ENCODE data around the gene ASTN2.

The ASTN2 gene

DNA sequence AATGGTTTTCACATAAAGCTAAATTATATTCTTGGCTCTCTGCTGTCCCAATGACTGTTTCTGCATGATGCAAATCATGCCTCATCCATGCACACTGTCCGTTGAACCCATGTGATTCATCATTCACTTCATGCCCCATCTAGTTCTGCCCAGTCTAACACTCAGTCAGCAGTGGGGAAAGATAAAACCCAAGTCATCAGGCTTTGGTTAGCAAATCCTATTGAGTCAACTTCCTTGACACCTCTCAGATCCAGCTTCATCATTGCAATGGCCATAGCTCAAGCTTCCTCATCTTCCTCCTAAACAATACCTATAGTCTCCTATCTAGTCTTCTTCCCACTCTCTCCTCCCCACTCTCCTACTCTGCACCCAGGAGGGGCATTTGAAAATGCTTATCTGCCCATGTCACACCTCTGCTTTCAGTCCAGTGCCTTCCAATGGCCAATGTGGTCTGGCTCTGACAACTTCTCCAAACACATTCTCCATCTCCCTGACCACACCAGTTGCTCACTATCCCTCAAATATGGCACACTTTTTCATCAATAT is 993.8 kb downstream of the ASTN2 start:
- H3K27me3 ChIP-seq (ENCODE audit: low read depth, low read length): no peaks in the 10 kb centered on the region
- no peak overlapping the region for H3K4me3 ChIP-seq (ENCODE audit: low read depth in 1 of 2, low read length in 2 of 2)
- no peak overlapping the region for H3K27ac ChIP-seq (ENCODE audit: low read length)
- no peaks in the 10 kb centered on the region for H3K4me1 ChIP-seq (ENCODE audit: control insufficient read depth in 1 of 2, insufficient read depth in 2 of 2, low read length in 2 of 2)
- H3K9me3 ChIP-seq (ENCODE audit: control insufficient read depth in 1 of 2, low read length in 2 of 2): no peaks in the 10 kb centered on the region
- peaks cover 0 to 11% of the 10 kb centered on the region in 2 donors for H3K36me3 ChIP-seq (ENCODE audit: control insufficient read depth in 1 of 2, insufficient read depth in 2 of 2, low read length in 2 of 2)

DNA sequence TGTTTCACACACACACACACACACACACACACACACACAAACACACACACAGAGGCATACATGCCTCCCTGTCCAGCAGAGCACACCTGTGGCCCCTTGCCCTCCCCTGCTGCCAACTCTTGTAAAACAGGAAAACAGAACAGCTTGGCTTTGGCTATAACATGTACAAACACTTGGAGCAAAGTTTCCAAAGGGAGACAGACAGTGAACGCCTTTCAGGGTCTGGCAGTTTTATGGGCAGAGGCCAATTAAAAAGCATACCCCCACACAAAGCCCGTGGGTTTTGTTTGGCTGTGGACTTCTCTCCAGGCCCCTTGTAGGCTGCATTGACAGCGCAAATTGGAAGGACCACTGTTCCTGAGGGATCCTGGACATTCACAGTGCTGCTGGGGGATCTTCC is 995.7 kb downstream of the ASTN2 start:
- H3K27me3 ChIP-seq (ENCODE audit: low read depth, low read length): no peaks in the 10 kb centered on the region

DNA sequence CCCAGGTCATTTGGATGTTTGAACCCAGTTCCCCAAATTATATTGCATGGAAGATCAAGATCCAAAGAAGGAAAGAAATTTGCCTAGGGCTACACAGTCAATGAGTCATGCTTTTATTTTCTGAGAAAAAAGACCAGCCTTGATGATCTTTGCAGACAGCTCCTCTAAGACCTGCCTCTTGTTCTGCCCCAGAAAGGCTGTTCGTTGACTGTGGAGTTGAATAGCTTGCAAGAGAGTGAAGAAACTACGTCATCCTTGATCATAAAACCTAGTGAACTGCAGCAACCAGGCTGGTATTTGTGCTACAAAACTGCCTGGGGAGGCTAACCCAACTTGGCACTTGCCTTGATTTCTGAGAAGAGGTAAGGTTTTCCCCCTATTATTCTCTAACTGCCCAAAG is 997.4 kb downstream of the ASTN2 start:
- H3K4me1 ChIP-seq (ENCODE audit: control insufficient read depth in 1 of 2, insufficient read depth in 2 of 2, low read length in 2 of 2): no peaks in the 10 kb centered on the region
- no peak overlapping the region for H3K4me3 ChIP-seq (ENCODE audit: low read depth in 1 of 2, low read length in 2 of 2)
- no peaks in the 10 kb centered on the region for H3K9me3 ChIP-seq (ENCODE audit: control insufficient read depth in 1 of 2, low read length in 2 of 2)
- no peak overlapping the region for H3K27ac ChIP-seq (ENCODE audit: low read length)
- no peaks in the 10 kb centered on the region for H3K27me3 ChIP-seq (ENCODE audit: low read depth, low read length)
- no peaks in the 10 kb centered on the region for H3K36me3 ChIP-seq (ENCODE audit: control insufficient read depth in 1 of 2, insufficient read depth in 2 of 2, low read length in 2 of 2)

More for the DNA sequence above, 995.7 kb downstream of the ASTN2 start:
- H3K36me3 ChIP-seq (ENCODE audit: control insufficient read depth in 1 of 2, insufficient read depth in 2 of 2, low read length in 2 of 2): no peaks in the 10 kb centered on the region
- no peak overlapping the region for H3K27ac ChIP-seq (ENCODE audit: low read length)
- H3K4me3 ChIP-seq (ENCODE audit: low read depth in 1 of 2, low read length in 2 of 2): no peak overlapping the region
- H3K4me1 ChIP-seq (ENCODE audit: control insufficient read depth in 1 of 2, insufficient read depth in 2 of 2, low read length in 2 of 2): no peaks in the 10 kb centered on the region
- H3K9me3 ChIP-seq (ENCODE audit: control insufficient read depth in 1 of 2, low read length in 2 of 2): no peaks in the 10 kb centered on the region

DNA sequence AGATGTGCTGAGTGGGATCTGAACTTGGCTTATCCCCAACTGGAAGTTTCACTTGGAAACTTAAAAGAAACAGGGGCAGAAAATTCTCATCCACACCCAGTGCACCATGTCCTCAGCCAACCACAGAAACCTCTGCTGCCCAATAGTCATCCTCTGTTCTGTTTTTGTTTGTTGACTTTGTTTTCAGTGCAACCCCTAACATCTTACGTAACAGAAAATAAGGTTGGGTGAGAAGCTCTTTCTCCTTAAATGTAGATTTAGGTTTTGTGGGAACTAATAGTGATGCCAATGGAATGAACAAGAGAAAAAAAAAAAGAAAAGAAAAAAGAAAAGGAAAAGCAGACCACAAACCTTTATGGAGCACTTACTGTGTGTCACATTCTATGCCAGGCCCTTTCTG is 998.4 kb downstream of the ASTN2 start:
- no peak overlapping the region for H3K27ac ChIP-seq (ENCODE audit: low read length)

DNA sequence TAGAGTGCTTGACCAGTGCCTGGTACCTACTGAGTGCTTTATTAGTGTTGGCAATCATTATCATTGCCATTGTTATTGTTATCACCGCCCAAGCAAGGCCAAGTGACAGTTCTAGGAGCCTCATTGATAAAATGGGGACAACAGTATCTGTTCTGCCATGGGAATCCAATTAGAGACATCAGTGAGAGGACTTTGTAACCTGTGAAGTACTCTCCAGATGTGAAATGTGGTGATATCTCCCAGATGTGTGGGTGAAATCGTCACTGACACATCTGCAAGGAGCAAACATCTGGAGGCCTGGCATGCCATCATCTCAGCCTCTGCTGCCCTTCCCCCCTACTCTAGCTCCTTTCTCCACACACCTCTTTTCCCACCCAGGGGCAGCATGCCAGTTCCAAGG is 1000.5 kb downstream of the ASTN2 start:
- Histone ChIP-seq H3K36me3 (ENCODE audit: control insufficient read depth in 1 of 2, insufficient read depth in 2 of 2, low read length in 2 of 2) (no peaks in the 10 kb centered on the region), H3K27ac (ENCODE audit: low read length) (no peak overlapping the region), H3K9me3 (ENCODE audit: control insufficient read depth in 1 of 2, low read length in 2 of 2) (no peaks in the 10 kb centered on the region), H3K4me3 (ENCODE audit: low read depth in 1 of 2, low read length in 2 of 2) (no peak overlapping the region), H3K27me3 (ENCODE audit: low read depth, low read length) (no peaks in the 10 kb centered on the region), H3K4me1 (ENCODE audit: control insufficient read depth in 1 of 2, insufficient read depth in 2 of 2, low read length in 2 of 2) (no peaks in the 10 kb centered on the region)

More for the DNA sequence above, 998.4 kb downstream of the ASTN2 start:
- no peaks in the 10 kb centered on the region for H3K9me3 ChIP-seq (ENCODE audit: control insufficient read depth in 1 of 2, low read length in 2 of 2)
- H3K4me3 ChIP-seq (ENCODE audit: low read depth in 1 of 2, low read length in 2 of 2): no peak overlapping the region
- no peaks in the 10 kb centered on the region for H3K4me1 ChIP-seq (ENCODE audit: control insufficient read depth in 1 of 2, insufficient read depth in 2 of 2, low read length in 2 of 2)
- no peaks in the 10 kb centered on the region for H3K36me3 ChIP-seq (ENCODE audit: control insufficient read depth in 1 of 2, insufficient read depth in 2 of 2, low read length in 2 of 2)
- no peaks in the 10 kb centered on the region for H3K27me3 ChIP-seq (ENCODE audit: low read depth, low read length)

DNA sequence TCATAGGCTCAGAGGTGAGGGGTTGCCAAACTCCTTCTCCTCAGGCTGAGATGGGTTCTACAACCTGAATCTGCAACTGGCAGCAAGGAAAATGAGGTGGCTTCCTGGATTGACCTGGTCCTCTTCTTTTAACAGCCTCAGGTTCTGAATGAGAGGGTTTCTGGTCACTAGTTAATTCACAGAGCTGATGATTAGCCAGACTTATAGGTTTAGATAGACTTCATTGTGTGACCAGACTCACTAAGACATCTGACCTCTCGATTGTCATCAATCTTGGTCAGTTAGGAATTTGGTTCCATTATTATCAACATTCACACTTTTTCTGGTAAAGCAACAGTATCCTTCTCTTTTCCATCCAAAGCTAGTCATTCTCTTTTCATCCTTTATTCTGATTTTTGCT is 1003.4 kb downstream of the ASTN2 start:
- no peak overlapping the region for H3K4me3 ChIP-seq (ENCODE audit: low read depth in 1 of 2, low read length in 2 of 2)
- no peaks in the 10 kb centered on the region for H3K36me3 ChIP-seq (ENCODE audit: control insufficient read depth in 1 of 2, insufficient read depth in 2 of 2, low read length in 2 of 2)
- H3K9me3 ChIP-seq (ENCODE audit: control insufficient read depth in 1 of 2, low read length in 2 of 2): no peaks in the 10 kb centered on the region
- H3K27ac ChIP-seq (ENCODE audit: low read length): no peak overlapping the region
- H3K4me1 ChIP-seq (ENCODE audit: control insufficient read depth in 1 of 2, insufficient read depth in 2 of 2, low read length in 2 of 2): no peaks in the 10 kb centered on the region
- no peaks in the 10 kb centered on the region for H3K27me3 ChIP-seq (ENCODE audit: low read depth, low read length)

DNA sequence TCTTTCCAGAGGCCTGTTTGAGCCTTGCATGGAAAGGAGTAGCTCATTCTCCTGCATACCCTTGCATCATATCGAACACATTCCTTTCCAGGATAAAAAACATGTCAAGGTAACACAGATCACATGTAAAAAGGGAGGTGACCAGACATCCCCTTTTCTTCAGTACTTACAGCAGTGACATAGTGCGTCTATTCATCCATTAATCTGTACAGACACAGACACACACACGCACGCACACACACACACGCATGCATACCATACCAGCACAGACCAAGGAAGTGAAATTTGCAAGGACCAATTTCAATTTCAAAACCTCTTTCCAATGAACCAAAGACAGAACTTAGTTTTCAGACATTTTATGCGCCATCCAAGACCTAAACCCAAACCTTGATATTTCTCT is 1005.2 kb downstream of the ASTN2 start:
- H3K4me3 ChIP-seq (ENCODE audit: low read depth in 1 of 2, low read length in 2 of 2): no peak overlapping the region
- no peaks in the 10 kb centered on the region for H3K4me1 ChIP-seq (ENCODE audit: control insufficient read depth in 1 of 2, insufficient read depth in 2 of 2, low read length in 2 of 2)
- no peaks in the 10 kb centered on the region for H3K36me3 ChIP-seq (ENCODE audit: control insufficient read depth in 1 of 2, insufficient read depth in 2 of 2, low read length in 2 of 2)
- H3K9me3 ChIP-seq (ENCODE audit: control insufficient read depth in 1 of 2, low read length in 2 of 2): no peaks in the 10 kb centered on the region
- H3K27me3 ChIP-seq (ENCODE audit: low read depth, low read length): no peaks in the 10 kb centered on the region
- no peak overlapping the region for H3K27ac ChIP-seq (ENCODE audit: low read length)

DNA sequence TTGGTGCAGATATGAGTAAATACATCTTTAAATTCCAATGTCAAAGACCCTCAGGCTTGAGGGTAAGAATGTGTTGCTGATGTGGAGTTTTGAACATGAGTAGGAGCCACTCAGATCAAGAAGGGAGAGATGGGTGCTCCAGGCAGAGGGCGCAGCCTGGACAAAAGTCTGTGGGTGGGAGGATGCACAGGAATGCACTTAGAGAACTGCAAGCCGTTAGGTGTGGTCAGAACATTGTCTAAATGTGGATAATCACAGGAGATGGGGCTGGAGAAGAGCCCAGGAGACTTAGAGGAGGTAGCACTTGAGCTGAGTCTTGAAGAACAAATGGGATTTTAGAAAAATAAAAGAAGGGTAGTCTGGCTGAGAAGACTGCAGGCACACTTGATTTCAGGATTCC is 1005.7 kb downstream of the ASTN2 start:
- Histone ChIP-seq H3K27me3 (ENCODE audit: low read depth, low read length) (no peaks in the 10 kb centered on the region), H3K27ac (ENCODE audit: low read length) (no peak overlapping the region), H3K36me3 (ENCODE audit: control insufficient read depth in 1 of 2, insufficient read depth in 2 of 2, low read length in 2 of 2) (no peaks in the 10 kb centered on the region), H3K4me1 (ENCODE audit: control insufficient read depth in 1 of 2, insufficient read depth in 2 of 2, low read length in 2 of 2) (no peaks in the 10 kb centered on the region), H3K4me3 (ENCODE audit: low read depth in 1 of 2, low read length in 2 of 2) (no peak overlapping the region), H3K9me3 (ENCODE audit: control insufficient read depth in 1 of 2, low read length in 2 of 2) (no peaks in the 10 kb centered on the region)

DNA sequence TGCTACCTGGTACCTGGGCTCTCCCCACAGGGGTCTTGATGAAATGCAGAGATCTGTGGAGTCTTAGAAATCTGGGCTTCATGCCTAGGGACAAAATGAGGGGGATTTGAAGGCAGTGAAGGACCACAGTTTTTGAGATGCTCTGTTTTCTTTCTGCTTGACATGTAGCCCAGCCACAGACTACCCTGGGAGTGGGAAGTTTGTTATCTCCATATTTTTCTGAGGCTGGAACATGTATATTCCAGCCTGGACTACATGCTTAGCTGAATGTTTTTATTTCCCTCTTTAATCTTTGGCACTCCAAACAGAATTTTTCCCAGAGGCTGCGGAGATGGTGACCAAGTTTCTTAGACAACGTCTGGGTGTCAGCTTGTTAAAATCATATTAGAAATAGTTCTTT is 1008.4 kb downstream of the ASTN2 start:
- Histone ChIP-seq H3K27me3 (ENCODE audit: low read depth, low read length) (no peaks in the 10 kb centered on the region), H3K9me3 (ENCODE audit: control insufficient read depth in 1 of 2, low read length in 2 of 2) (no peaks in the 10 kb centered on the region), H3K4me3 (ENCODE audit: low read depth in 1 of 2, low read length in 2 of 2) (no peak overlapping the region), H3K36me3 (ENCODE audit: control insufficient read depth in 1 of 2, insufficient read depth in 2 of 2, low read length in 2 of 2) (no peaks in the 10 kb centered on the region), H3K4me1 (ENCODE audit: control insufficient read depth in 1 of 2, insufficient read depth in 2 of 2, low read length in 2 of 2) (no peaks in the 10 kb centered on the region), H3K27ac (ENCODE audit: low read length) (no peak overlapping the region)

DNA sequence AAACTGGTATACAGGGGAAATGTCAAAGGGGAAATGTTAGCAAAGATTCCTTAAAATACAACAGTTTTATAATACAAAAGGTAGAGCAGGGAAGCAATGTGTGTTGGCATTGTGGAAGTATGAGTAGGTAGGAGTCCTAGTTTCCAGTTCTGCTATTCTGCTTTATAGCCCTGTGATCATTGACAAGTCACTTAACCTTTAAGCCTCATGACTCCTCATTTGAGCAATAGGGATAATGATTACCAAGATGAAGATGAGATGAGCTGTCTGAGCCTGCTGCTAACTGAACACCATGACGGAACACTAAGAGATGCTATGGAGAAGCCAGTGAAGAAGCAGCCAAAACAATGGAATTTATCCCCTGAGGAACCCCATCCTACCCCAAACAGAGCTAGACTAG is 1009.5 kb downstream of the ASTN2 start:
- no peak overlapping the region for H3K27ac ChIP-seq (ENCODE audit: low read length)
- no peaks in the 10 kb centered on the region for H3K9me3 ChIP-seq (ENCODE audit: control insufficient read depth in 1 of 2, low read length in 2 of 2)
- no peaks in the 10 kb centered on the region for H3K36me3 ChIP-seq (ENCODE audit: control insufficient read depth in 1 of 2, insufficient read depth in 2 of 2, low read length in 2 of 2)
- H3K4me3 ChIP-seq (ENCODE audit: low read depth in 1 of 2, low read length in 2 of 2): no peak overlapping the region
- H3K4me1 ChIP-seq (ENCODE audit: control insufficient read depth in 1 of 2, insufficient read depth in 2 of 2, low read length in 2 of 2): no peaks in the 10 kb centered on the region
- H3K27me3 ChIP-seq (ENCODE audit: low read depth, low read length): no peaks in the 10 kb centered on the region

DNA sequence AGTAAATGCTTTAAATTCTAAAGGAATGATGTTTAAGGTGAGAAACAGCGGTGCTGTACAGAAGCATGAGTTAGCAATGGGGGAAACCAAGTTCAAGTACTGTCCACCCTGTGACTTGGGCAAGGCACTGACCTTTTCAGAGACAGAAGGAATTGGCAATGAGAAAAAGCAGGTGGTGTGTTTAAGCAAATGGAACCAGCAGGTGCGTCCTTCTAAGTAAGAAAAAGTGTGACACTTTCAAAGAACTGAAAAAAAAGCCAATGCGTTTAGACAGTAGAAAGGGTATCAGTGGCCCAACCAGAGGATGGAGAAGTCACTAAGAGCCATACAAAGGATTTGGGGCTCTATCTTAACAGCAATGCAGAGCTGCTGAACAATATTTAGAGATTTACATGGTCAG is 1010.6 kb downstream of the ASTN2 start:
- Histone ChIP-seq H3K4me3 (ENCODE audit: low read depth in 1 of 2, low read length in 2 of 2) (no peak overlapping the region), H3K36me3 (ENCODE audit: control insufficient read depth in 1 of 2, insufficient read depth in 2 of 2, low read length in 2 of 2) (no peaks in the 10 kb centered on the region), H3K4me1 (ENCODE audit: control insufficient read depth in 1 of 2, insufficient read depth in 2 of 2, low read length in 2 of 2) (no peaks in the 10 kb centered on the region), H3K27me3 (ENCODE audit: low read depth, low read length) (no peaks in the 10 kb centered on the region), H3K9me3 (ENCODE audit: control insufficient read depth in 1 of 2, low read length in 2 of 2) (no peaks in the 10 kb centered on the region), H3K27ac (ENCODE audit: low read length) (no peak overlapping the region)

DNA sequence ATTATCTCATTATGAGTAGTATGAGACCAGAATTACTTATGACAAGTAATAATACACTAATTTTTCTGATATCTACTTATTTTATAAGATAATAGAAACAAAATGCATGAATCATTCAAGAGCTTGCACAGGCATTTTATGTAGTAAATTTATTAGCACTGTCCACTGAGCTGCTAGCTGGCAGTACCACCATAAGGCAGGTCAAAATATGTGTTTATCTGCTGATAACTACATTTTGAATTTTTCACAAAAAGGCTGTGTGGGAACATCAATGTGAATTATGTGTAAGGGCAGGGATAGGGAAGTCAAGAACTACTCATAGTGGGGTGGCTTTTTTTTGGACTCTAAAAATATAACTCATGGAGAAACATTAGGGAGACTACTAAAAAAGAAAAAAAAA is 1011.7 kb downstream of the ASTN2 start:
- Histone ChIP-seq H3K4me1 (ENCODE audit: control insufficient read depth in 1 of 2, insufficient read depth in 2 of 2, low read length in 2 of 2) (no peaks in the 10 kb centered on the region), H3K36me3 (ENCODE audit: control insufficient read depth in 1 of 2, insufficient read depth in 2 of 2, low read length in 2 of 2) (no peaks in the 10 kb centered on the region), H3K4me3 (ENCODE audit: low read depth in 1 of 2, low read length in 2 of 2) (no peak overlapping the region), H3K9me3 (ENCODE audit: control insufficient read depth in 1 of 2, low read length in 2 of 2) (no peaks in the 10 kb centered on the region), H3K27me3 (ENCODE audit: low read depth, low read length) (no peaks in the 10 kb centered on the region), H3K27ac (ENCODE audit: low read length) (no peak overlapping the region)
